GM12875 (cell line): ENCODE measurements around the gene UBE2B.
"Not testable (repeated sequence)": the region's sequence is repeated elsewhere in the genome, so short reads cannot be mapped to it uniquely, and the experiment has no call there.

Source experiments
- H3K4me3 ChIP-seq: one replicate; pipeline ENCODE4 v1.5.1; 2011; ENCODE audit warnings: low read depth, low read length, control low read depth
- CTCF ChIP-seq: IDR thresholded peaks from 2 replicates; pipeline ENCODE4 v1.5.1; 2011; ENCODE audit warnings: low read depth, mild to moderate bottlenecking, control low read depth, inconsistent platforms, low read length, moderate library complexity, borderline replicate concordance; ENCODE audit not compliant: insufficient read depth

The UBE2B gene

GRCh38 chr5:134417707-134418106 lies 46.3 kb downstream of the UBE2B start:
- no peak for TF ChIP-seq CTCF

DNA sequence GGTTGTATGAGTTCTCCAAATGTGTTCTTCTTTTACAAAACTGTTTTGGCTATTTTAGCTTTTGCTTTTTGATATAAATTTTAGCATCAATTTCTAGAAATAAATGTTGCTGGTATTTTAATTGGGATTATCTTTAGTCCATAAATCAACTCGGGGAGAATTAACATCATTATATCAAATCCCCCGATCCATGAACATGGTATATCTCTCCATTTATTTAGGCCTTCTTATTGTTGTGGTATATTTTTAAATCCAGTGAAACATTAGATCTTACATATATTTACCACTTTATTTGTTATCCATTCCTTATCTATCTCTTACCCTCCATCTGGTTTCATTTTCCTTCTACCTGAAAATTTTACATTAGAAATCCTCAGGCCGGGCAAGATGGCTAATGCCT lies 47.6 kb downstream of the UBE2B start:
- H3K4me3 ChIP-seq: no peak overlapping the region
- no peak for TF ChIP-seq CTCF

More at GRCh38 chr5:134417707-134418106, 46.3 kb downstream of the UBE2B start:
- H3K4me3 ChIP-seq: no peak overlapping the region

DNA sequence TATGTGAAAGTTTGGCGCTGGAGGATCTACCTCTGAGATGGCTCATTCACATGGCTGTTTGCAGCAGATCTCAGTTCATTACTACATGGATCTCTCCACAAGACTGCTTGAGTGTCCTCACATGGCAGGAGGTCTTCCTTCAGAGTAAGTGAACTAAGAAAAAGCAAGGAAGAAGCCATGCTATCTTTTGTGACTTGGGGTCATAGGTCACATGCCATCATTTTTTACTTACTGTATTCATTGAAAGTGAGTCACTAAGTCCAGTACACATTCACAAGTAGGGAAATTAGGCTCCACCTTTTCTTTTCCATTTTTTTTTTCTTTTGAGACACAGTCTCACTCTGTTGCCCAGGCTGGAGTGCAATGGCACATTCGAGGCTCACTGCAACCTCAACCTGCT lies 49.0 kb downstream of the UBE2B start:
- no peak overlapping the region for H3K4me3 ChIP-seq
- TF ChIP-seq CTCF: no peak

DNA sequence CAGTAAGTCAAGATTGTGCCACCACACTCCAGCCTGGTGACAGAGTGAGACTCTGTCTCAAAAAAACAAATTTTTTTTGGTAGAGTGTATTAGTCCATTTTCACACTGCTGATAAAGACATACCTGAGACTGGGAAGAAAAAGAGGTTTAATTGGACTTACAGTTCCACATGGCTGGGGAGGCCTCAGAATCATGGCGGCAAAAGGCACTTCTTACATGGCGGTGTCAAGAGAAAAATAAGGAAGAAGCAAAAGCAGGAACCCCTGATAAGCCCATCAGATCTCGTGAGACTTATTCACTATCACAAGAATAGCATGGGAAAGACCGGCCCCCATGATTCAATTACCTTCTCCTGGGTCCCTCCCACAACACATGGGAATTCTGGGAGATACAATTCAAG lies 49.7 kb downstream of the UBE2B start:
- H3K4me3 ChIP-seq: not testable (repeated sequence)

DNA sequence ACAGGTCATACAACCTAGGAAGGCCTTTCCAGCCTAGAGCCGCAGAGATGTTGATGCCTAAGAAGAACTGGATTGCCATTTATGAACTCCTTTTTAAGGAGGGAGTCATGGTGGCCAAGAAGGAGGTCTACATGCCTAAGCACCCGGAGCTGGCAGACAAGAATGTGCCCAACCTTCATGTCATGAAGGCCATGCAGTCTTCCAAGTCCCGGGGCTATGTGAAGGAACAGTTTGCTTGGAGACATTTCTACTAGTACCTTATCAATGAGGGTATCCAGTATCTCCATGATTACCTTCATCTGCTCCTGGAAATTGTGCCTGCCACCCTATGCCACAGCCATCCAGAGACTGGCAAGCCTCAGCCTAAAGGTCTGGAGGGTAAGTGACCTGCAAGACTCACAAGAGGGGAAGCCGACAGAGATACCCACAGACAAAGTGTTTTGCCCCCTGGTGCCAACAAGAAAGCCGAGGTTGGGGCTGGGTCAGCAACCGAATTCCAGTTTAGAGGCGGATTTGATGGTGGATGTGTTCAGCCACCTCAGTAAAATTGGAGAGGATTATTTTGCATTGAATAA lies 51.5 kb downstream of the UBE2B start:
- no peak overlapping the region for H3K4me3 ChIP-seq
- no peak for TF ChIP-seq CTCF

DNA sequence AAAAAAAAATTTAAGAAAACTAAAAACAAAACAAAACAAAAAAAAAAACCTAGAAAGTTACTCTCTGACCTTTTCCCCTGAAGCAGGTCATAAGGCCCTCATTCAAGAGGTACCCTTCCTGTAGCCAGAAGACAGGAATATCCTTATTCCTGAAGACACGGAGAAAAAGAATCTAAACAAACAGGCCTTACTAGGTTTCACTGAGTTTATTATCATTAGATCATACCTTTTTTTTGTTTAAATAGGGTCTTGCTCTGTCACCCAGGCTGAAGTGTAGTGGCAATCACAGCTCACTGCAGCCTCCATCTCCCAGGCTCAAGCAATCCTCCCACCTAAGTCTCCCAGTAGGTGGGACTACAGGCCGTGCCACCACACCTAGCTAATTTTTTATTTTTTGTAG lies 52.0 kb downstream of the UBE2B start:
- H3K4me3 ChIP-seq: no peak overlapping the region
- no peak for TF ChIP-seq CTCF

- no peak for TF ChIP-seq CTCF
- no peak overlapping the region for H3K4me3 ChIP-seq
Measured at GRCh38 chr5:134426361-134426760, 55.0 kb downstream of the UBE2B start.

DNA sequence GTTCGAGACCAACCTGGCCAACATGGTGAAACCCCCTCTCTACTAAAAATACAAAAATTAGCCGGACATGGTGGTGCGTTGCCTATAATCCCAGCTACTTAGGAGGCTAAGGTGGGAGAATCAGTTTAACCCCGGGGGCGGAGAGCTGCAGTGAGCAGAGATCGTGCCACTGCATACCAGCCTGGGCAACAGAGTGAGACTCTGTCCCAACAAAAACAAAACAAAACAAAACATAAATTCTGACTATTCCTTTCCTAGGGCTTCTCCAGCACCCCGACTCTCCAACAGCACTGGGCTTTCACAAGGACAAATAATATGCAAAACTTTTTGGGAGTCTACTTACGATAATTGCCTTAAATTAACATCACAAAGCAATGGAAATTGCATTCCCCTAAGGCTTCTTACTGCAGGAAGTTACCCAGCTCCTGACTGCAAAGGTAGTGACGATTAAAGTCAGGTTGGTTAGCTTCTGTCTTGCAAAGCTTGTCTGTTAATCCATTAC lies 56.2 kb downstream of the UBE2B start:
- H3K4me3 ChIP-seq: no peak overlapping the region

More for the DNA sequence above, 56.2 kb downstream of the UBE2B start:
- no peak for TF ChIP-seq CTCF
